Measurements from ENCODE around the gene SIRPB1.
"Not testable (repeated sequence)": the region's sequence is repeated elsewhere in the genome, so short reads cannot be mapped to it uniquely, and the experiment has no call there.

SIRPB1 gene

GRCh38 chr20:1636621-1637020 lies 16.8 kb upstream of the SIRPB1 start:
- no peak for DNase-seq

GRCh38 chr20:1635291-1635979 lies 15.6 kb upstream of the SIRPB1 start:
- no peak for DNase-seq

- no peak for DNase-seq
Observed at GRCh38 chr20:1633535-1633934, 13.7 kb upstream of the SIRPB1 start.

DNA sequence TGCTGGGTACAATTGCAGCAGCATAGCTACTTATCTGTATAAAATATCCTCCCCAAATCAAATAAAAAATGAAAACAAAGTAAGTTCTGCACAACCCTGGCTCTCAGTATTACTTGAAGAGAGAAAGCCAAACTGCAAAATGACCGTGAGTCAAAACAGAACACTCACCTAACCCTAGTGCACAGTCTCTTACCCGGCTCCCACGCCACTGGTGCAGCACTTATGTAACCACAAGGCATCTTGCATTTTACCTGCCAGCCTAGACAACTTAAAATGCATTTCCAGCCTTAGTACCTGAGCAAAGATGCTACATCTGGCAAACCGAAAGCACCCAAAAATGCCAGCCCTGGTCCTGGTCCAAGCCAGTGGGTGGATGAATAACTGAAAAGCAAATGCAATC lies 12.4 kb upstream of the SIRPB1 start:
- no peak for DNase-seq

DNA sequence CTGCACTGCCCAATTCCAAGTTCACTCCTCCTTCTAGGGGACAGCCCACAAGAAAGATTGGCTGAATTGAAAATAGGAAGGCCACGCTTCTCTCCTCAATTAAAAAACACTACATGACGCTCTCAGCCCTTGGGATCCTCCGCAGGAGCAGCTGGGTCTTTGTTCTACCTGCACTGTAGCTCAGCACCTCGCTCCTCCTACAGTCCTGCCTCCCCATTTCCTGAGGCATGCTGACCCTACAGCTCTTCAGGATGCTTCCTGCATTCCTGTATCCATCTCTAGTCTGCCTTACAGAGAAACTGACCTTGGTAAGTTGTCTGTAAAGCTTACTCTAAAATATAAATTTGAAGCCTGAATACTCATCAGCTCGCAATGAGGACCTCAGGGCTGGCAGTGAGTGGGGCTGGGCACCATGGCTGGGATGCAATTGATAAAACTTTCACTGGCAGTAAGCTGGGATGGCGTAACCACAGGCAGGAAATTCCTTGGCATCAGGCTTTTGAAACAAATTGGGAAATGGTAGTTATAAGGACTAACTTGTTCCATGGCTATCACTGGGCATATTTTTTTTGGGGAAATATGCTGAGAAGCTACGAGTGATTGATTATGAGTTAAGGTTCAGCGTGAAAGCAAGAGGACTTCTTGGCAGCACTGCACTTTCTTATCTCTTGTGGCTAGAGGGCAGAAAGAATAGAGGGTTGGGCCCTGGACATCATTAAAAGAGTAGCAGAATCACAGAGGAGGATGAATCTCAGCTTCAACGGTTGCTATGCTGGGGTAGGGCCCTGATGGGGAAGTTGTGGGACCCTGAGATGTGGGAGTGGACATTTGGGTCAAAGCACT lies 11.7 kb upstream of the SIRPB1 start:
- no peak for DNase-seq

DNA sequence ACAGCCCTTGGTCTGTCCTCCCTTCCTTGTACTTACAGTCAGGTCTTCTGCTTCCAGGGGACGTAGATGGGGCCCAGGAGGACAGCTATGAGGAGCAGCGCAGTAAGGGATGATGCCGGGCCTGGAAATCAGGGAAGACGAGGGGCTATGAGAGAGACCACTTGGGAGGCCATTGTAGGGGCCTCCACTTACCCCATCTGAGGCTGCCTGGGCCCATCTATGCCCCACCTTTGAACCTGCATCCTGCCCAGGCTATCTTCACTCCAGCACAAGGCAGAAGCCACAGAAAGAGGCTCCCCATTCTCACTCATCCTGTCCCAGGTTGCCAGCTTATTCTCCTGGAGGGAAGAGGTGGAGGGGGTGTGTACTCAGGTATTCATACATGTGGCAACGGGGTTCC lies 10.4 kb upstream of the SIRPB1 start:
- DNase-seq = no peak

GRCh38 chr20:1629321-1629720 lies 9.5 kb upstream of the SIRPB1 start:
- no peak for DNase-seq

DNA sequence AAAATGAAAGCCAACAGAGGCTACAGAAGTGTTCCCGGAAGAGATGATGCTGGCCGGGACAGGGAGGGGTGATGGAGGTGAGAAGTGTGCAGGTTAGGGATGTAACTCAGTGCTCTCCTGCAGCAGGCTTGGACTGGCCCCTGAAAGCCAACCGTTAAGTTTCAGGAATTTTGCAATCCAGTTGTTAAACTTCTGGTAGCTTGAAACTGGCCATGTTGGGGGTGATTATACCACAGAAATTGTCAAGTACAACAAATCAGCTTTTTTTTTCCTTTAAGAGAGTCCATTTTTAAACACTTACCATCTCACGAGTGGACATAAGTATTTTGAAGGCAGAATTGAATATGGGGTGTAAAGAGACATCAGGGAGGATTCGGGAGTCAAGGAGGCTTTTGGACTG lies 8.8 kb upstream of the SIRPB1 start:
- DNase-seq = no peak

GRCh38 chr20:1627200-1627550 lies 7.4 kb upstream of the SIRPB1 start:
- DNase-seq = no peak

- no peak for DNase-seq
Observed at GRCh38 chr20:1626528-1627199, 6.9 kb upstream of the SIRPB1 start.

DNA sequence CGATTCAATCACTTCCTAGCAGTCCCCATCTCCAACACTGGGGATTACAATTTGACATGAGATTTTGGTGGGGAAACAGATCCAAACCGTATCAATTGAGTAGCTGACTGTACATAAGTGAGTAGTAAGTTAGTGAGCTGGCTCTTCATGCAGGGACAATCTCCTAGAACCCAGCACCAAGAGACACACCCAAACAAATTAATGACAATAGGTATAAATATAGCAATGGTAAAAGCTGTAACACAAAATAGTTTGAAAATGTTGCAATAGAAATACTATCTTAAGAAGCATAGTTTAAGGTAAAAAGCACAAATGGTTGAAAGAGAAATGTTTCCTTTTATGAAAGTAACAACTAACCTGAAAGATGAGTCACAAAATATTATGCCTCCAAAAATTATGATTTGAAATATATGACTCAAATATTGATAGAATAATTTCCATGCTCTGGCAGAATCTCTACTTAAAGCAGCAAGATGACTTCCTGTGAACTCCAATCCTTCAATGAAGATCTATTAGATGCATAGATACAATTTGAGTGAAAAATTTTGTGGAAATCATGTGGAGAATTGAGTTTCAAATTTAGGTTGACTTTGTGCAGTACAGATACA lies 5.4 kb upstream of the SIRPB1 start:
- no peak for DNase-seq

- no peak for DNase-seq
Observed at GRCh38 chr20:1623501-1624205, 3.8 kb upstream of the SIRPB1 start.

DNA sequence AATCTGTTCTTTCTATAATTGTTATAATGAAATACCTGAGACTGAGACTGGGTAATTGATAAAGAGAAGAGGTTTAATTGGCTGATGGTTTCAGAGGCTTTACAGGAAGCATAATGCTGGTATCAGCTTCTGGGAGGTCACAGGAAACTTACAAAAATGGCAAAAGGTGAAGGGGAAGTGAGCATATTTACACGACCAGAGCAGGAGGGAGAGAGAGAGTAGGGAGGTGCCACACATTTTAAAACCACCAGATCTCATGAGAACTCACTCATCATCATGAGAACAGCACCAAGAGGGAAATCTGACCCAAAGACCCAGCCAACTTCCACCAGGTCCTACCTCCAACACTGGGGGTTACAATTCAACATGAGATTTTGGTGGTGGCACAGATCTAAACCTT lies 2.6 kb upstream of the SIRPB1 start:
- DNase-seq = no peak

GRCh38 chr20:1621316-1621715 lies 1.5 kb upstream of the SIRPB1 start:
- no peak for DNase-seq

DNA sequence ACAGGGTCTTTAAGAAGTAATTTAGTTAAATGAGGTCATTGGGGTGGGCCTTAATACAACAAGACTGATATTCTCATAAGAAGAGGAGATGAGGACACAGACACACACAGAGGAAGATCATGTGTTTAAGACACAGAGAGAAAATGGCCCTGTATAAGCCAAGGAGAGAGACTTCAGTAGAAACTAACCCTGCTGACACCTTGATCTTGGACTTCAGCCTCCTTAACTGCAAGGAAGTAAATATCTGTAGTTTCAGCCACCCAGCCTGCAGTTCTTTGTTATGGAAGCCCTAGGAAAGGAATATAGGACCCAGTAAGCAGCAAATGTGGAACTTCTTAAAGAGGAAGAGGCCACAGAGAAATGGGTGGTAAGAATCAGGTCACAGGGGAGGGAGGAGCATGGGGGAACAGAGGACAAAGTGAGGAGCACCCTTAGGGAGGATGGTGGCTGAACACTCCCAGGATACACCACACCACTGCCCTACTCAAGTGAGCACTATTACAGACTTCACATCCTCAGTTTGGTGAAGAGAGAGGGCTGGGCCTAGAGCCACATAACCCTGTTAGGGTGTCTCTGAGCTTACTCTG lies 762 bp downstream of the SIRPB1 start:
- DNase-seq = no peak

DNA sequence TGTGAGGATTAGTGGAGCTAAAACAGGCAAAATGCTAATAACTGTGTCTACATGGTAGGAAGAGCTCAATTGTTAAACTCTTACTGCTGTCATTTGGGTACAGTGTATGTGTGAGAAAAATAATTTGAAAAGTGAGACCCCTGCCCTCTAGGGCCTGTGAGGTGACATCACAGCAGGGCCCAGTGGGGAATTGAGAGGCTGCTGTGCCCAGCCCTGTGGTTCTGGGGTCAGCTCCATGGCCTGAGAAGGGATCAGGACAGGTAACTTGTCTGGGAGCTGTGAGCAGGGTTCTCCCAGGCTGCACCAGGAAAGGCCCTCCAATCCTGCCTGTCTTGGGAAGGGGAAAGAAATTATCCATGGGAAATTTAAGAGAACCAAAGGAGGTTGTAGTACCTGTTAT lies 1.3 kb downstream of the SIRPB1 start:
- DNase-seq = no peak

DNA sequence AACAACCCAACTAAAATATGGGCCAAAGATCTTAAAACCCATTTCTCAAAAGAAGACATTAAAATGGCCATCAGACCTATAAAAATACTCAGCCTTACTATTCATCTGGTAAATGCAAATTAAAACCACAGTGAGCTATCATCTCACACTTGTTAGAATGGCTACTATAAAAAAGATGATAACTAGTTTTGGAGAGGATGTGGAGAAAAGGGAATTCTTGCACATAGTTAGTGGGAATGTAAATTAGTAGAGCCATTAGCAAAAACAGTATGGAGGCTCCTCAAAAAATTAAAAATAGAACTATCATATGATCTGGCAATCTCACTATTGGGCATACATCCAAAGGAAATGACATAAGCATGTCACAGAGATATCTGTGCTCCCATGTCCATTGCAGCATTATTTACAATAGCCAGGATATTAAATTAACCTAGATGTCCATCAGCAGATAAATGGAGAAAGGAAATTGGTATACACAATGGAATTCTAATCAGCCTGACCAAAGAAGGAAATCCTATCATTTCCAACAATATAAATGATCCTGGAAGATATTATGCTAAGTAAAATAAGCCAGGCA lies 2.9 kb downstream of the SIRPB1 start:
- no peak for DNase-seq

- not testable (repeated sequence) for DNase-seq
Observed at GRCh38 chr20:1610404-1610803, 9.4 kb downstream of the SIRPB1 start.

DNA sequence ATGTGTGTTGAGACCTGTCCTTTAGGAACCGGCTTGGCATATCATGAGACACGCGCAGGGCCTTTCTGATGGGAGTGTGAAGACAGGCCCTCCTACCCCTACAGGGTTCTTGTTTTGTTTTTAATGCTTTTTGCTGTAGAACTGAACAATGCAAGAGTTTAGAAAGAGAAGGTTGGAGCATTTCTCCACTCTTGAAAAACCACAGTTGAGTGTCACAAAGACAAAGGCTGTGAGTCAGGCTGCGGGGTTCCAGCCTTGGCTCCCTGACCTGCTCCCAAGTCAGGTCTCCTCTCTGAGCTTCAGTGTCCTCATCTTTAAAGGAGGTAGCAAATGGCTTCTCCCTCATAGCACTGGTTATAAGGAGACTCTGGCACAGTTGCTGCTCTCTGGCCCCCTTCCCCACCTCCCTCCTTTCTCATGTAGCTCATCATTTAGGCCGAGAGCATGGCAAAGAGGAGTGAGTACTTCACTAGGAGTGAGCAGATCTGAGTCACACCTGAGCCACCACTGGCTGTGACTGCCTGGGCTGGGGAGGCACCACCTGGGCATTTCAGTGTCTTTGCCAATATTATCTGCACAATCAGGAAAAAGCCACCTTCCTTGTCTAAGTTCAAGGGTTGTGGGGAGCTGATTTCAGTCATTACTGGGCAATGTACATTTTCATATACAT lies 11.0 kb downstream of the SIRPB1 start:
- DNase-seq = not testable (repeated sequence)

DNA sequence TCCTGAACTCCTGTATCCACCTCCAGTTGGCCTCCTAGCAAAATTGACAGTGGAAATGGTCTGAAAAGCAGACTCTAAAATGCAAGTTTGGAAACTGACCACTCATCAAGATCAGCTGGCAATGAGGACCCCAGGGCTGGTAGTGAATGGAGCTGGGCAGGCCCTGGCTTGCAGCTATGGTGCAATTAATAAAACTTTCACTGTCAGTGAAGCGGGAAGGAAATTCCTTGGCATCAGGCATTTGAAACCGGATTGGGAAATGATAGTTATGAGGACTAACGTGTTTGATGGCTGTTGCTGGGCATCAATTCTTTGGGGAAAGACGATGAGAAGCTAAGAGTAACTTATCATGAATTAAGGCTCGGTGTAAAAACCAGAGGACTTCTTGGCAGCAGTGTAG lies 19.1 kb downstream of the SIRPB1 start:
- DNase-seq = no peak

DNA sequence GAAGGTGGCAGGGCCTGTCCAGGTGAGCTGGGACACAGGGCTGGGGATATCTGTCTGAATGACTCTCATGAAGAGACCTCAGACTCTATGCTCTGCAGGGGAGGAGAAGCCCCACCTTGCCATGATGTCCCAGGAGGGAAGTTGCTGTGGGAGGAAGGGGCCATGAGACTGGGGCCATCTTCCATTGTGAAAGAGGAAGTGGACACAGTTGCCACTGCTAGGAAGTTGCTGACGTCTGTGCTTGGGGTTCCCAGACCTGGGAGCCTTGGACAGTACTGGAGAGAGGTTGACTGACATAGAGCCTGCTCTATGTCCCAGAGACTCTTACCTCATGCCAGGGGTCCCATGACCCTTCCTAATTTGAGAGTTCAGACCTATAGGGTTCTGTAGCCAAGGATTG lies 24.5 kb downstream of the SIRPB1 start:
- no peak for DNase-seq

Measured in KG1 (cell line).